NCI-H345 (cell line): ENCODE measurements around the gene GPRIN1.
"Not testable (repeated sequence)": the region's sequence is repeated elsewhere in the genome, so short reads cannot be mapped to it uniquely, and the experiment has no call there.

Experiments used
- DNase-seq: peaks from one replicate; lab custom pipeline; 2025; lab: John Stamatoyannopoulos, UW

GPRIN1 gene

GRCh38 chr5:176597417-176598389 lies 12.3 kb downstream of the GPRIN1 start:
- DNase-seq: no peak

DNA sequence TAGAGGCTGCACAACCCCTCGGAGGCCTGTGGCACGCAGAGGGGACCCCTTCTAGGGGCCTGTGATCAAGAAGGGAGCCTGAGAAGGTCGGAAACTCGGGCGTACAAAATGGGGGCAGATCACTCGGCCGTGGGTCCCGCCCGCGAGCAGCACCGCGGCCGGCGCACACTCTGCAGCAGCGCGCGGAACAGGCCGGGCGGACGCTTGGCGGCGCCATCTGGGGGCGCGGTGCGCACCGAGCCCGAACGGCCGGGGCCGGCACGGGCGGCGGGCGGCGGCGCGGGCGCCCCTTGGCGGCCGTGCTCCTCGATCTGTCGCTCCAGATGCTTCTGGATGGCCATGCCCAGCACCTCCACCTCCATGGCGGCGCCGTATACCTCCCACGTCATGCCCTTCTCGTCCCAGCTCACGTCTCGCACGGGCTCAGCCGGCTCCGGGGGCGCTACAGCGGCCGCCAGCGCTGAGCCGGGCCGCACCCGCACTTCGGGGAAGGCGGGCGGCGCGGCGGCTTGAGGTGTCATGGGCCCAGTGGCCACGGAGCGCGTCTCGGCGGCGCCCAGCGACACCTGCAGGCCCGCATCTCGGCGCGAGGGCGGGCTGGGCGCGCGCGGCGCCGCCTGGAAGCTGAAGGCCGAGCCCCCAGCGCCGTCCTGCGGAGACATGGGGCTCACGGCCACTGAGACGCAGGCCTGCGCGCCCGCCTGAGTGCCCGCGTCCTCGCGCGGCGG lies 13.1 kb downstream of the GPRIN1 start:
- no peak for DNase-seq

DNA sequence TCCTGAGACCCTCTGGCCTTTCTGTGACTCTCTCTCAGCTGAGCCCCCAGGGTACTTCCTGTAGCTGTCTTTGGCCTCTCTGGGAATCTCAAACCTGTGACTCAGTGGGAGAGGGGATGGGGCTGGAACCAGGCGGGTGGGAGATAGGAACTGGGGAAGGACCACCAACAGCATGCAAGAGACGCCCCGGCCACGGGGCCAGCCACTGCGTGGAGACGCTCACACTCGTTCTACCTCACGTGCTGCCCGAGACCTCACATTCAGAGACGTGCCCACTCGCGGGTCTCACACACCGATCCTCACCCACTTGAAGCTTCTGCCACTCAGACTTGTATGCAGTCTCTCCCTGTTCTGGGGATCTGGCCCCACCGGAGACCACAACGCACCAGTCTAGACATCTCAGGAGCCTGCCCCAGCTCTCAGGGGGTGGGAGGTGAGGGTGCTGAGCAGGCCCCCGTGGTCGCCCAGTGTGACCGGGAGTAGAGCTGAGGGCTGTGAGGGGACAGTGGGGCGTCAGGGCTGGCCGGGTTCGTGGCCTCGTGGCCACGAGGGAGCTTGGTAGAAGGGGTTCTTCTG lies 13.8 kb downstream of the GPRIN1 start:
- no peak for DNase-seq

- DNase-seq: no peak
These were observed 14.5 kb downstream of the GPRIN1 start for GRCh38 chr5:176595386-176595943.

DNA sequence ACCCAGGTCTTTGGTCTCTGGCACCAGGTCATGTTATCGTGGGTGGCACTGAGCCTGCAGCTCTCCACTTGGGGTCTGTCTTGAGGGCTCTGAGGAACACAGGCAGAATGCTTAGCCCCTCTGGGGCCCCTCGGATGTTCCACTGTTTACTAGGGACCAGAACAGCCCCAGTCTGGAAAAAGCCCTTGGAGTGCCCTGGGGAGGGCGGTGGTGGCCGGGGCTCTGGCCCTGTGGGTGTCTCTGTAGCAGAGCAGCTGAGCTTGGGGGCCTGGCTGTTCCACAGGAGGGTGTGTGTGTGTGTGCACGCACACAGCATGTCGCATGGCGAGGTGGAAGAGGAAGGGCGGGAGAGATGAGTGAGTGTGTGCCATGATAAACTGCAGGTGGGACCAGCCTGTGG lies 15.4 kb downstream of the GPRIN1 start:
- no peak for DNase-seq

DNA sequence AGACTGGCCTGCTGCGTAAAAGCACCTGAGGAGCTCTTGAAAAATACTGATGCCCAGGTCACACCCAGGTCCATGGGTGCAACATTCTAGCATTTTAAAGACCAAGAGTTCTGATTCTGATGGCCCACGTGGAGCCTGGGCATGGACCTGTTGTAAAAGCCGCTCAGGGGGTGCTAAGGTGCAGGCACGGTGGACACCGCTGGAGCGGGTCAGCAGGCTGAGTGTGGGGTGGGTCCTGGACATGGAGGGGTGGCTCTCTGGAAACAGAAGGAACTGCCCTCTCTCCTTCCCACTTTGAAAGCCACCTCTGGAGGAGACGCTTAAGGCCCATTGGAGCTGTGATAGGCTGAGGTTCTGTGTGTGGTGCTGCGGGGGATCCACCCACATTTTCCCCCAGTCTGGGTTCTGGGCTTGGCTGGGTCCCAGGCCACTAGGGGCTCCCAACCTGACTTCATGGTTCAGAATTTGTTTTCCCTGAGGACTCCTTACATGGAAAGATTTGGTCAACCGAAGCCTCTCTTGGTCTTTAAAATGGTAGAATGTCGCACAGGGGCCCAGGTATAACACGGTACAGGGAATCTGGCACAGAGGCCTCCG lies 16.6 kb downstream of the GPRIN1 start:
- DNase-seq: no peak

- no peak for DNase-seq
These were observed 17.4 kb downstream of the GPRIN1 start for GRCh38 chr5:176592573-176592972.

DNA sequence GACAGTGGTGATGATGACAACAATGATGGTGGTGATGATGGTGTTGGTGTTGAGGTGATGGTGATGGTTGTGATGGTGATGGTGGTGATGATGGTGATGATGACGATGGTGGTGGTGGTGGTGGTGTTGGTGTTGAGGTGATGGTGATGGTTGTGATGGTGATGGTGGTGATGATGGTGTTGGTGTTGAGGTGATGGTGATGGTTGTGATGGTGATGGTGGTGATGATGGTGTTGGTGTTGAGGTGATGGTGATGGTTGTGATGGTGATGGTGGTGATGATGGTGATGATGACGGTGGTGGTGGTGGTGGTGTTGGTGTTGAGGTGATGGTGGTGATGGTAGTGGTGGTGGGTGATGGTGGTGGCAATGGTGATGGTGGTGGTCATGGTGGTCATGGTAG lies 18.3 kb downstream of the GPRIN1 start:
- not testable (repeated sequence) for DNase-seq

DNA sequence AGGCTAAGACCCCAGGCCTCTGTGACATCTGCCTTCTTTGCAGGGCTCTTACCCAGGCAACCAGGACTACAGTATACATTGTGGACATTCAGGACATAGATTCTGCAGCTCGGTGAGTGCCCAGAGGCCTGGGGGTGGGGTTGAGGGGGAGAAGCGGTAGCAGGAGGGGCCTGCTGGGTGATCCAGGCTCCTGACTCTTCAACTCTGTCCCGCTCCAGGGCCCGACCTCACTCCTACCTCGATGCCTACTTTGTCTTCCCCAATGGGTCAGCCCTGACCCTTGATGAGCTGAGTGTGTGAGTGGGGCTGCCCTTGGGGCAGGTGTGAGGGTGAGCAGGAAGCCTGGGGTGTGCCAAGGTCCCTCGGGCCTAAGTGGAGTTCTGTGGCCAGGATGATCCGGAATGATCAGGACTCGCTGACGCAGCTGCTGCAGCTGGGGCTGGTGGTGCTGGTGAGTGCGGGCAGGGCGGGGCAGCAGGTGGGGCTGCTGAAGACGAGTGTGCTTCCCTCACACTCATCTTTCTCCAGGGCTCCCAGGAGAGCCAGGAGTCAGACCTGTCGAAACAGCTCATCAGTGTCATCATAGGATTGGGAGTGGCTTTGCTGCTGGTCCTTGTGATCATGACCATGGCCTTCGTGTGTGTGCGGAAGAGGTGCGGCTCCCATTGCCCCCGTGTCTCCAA lies 19.8 kb downstream of the GPRIN1 start:
- peak; percentile 36 for DNase-seq

- DNase-seq: no peak
These were observed 20.8 kb downstream of the GPRIN1 start for GRCh38 chr5:176589039-176589769.

DNA sequence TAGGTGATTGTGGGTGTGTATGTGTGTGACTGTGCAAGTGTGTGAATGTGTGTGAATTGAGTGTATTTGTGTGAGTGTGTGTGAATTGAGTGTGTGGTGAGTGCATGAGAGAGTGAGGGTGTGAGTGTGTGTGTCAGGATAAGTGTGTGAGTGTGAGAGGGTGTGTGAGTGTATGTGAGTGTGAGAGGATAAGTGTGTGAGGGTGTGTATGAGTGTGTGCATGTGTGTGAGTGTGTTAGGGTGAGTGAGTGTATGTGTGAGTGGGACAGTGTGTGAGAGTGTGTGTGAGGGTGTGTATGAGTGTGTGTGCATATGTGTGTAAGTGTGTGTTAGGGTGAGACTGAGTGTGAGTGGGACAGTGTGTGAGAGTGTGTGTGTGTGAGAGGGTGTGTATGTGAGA lies 21.7 kb downstream of the GPRIN1 start:
- no peak for DNase-seq

DNA sequence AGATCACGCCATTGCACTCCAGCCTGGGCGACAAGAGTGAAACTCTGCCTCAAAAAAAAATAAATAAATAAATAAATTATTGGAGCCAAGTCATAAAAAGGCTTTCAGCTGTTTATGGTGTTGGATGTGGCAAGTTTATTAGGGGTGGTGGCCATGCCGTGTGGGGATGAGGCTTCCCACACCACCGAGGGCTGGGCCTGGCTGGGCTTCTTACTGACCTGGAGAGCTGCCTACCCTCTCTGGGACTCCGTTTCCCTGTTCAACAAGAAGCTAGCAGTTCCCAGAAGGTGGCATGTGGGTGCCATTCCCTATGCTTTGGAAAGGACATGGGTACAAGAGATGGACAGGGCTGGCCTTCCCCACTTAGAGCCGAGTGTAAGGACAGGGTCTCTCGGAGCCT lies 22.6 kb downstream of the GPRIN1 start:
- DNase-seq: no peak

- no peak for DNase-seq
These were observed 26.9 kb downstream of the GPRIN1 start for GRCh38 chr5:176583076-176583475.

- DNase-seq: no peak
These were observed 28.6 kb downstream of the GPRIN1 start for GRCh38 chr5:176581361-176581760.

DNA sequence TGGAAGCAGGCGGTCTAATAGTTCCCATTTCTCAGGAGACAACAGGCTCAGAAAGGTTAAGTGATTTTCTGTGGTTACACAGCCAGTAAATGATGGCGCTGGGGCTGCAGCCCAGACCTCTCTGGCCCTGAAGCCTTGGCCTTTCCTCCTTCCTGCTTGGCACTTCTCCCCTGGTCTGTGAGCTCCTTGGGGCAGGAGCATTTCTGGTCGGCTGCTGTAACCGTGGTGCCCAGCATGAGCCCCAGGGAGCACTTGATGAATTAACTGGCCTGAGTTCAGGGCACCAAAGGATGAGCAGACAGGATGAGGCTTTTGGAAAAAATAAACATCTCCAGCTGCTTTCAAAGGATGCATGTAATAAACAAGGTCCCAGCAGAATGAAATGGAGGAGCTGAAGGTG lies 30.6 kb downstream of the GPRIN1 start:
- DNase-seq: no peak

- DNase-seq: peak; percentile 30
These were observed 31.6 kb downstream of the GPRIN1 start for GRCh38 chr5:176578391-176578808.

- no peak for DNase-seq
These were observed 32.4 kb downstream of the GPRIN1 start for GRCh38 chr5:176577312-176578176.

DNA sequence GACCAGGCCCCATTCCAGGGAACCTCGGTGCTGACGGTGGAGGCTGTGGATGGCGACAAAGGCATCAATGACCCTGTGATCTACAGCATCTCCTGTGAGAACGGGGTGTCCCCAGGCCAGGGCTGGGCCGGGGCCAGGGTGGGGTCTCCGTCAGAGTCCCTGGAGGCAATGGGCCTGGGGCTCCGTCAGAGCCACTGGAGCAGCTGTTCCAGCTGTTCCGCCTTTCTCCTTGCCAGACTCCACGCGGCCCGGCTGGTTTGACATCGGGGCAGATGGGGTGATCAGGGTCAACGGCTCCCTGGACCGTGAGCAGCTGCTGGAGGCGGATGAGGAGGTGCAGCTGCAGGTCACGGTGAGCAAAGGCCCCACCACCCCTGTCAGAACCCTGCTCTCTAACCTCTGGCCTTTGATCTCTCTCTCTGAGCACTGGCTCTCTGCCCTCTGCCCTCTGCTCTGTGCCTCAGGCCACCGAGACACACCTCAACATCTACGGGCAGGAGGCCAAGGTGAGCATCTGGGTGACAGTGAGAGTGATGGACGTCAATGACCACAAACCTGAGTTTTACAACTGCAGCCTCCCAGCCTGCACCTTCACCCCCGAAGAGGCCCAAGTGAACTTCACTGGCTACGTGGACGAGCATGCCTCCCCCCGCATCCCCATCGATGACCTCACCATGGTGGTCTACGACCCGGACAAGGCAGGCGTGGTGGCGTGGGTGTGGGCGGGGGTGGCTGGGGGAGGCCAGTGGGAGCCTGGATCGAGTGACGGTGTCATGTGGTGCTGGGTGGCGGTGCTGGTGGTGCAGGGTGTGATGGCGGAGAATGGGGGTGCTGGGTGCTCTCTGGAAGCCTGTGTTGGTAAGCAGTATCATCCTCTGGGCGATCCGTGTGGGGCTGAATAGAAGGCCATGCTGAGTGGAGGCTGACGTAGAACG lies 34.2 kb downstream of the GPRIN1 start:
- no peak for DNase-seq

GRCh38 chr5:176575066-176575465 lies 34.9 kb downstream of the GPRIN1 start:
- no peak for DNase-seq
